Muscle layer of colon (tissue), 2 donors: ENCODE results near the gene MNS1.

Source experiments
- H3K27ac ChIP-seq: one replicate; pipeline ENCODE4 v1.7.0; 2013; ENCODE audit warnings: low read depth, mild to moderate bottlenecking, low read length, moderate library complexity
- H3K27me3 ChIP-seq, 2 donors: one replicate each; pipeline ENCODE4 v1.7.0; 2013; ENCODE audit warnings: low read length in 2 of 2, mild to moderate bottlenecking in 2 of 2; ENCODE audit not compliant: insufficient read depth in 2 of 2, control insufficient read depth in 1 of 2
- H3K36me3 ChIP-seq: one replicate; pipeline ENCODE4 v1.7.0; 2013; ENCODE audit warnings: mild to moderate bottlenecking, low read length; ENCODE audit not compliant: insufficient read depth
- H3K4me1 ChIP-seq: one replicate; pipeline ENCODE4 v1.7.0; 2013; ENCODE audit warnings: mild to moderate bottlenecking, low read length; ENCODE audit not compliant: insufficient read depth
- H3K4me3 ChIP-seq, 2 donors: one replicate each; pipeline ENCODE4 v1.7.0; 2013; ENCODE audit warnings: low read length in 2 of 2, low read depth in 1 of 2, mild to moderate bottlenecking in 1 of 2, moderate library complexity in 1 of 2
- H3K9ac ChIP-seq: one replicate; pipeline ENCODE4 v1.7.0; 2013; ENCODE audit warnings: low read length
- H3K9me3 ChIP-seq: one replicate; pipeline ENCODE4 v1.7.0; 2013; ENCODE audit warnings: mild to moderate bottlenecking, low read length
- donor health status: abdominal sarcoma.
- donor health status: Adenocarcinoma of cecum.

The MNS1 gene

GRCh38 chr15:56475351-56475750 lies 10.4 kb upstream of the MNS1 start:
- no peaks in the 10 kb centered on the region for H3K36me3 ChIP-seq
- no peak overlapping the region for H3K9ac ChIP-seq
- H3K4me1 ChIP-seq: no peaks in the 10 kb centered on the region
- H3K9me3 ChIP-seq: no peaks in the 10 kb centered on the region
- no peak overlapping the region for H3K4me3 ChIP-seq
- H3K27me3 ChIP-seq: no peaks in the 10 kb centered on the region
- no peak overlapping the region for H3K27ac ChIP-seq

- no peaks in the 10 kb centered on the region for H3K9me3 ChIP-seq
- no peak overlapping the region for H3K9ac ChIP-seq
- H3K27me3 ChIP-seq: no peaks in the 10 kb centered on the region
- H3K27ac ChIP-seq: no peak overlapping the region
- no peak overlapping the region for H3K4me3 ChIP-seq
- H3K36me3 ChIP-seq: no peaks in the 10 kb centered on the region
- no peaks in the 10 kb centered on the region for H3K4me1 ChIP-seq
These were observed 8.1 kb upstream of the MNS1 start for GRCh38 chr15:56473017-56473416.

GRCh38 chr15:56472278-56472677 lies 7.3 kb upstream of the MNS1 start:
- Histone ChIP-seq H3K9ac (no peak overlapping the region), H3K27ac (no peak overlapping the region), H3K9me3 (no peaks in the 10 kb centered on the region), H3K27me3 (no peaks in the 10 kb centered on the region), H3K36me3 (no peaks in the 10 kb centered on the region), H3K4me3 (no peak overlapping the region), H3K4me1 (no peaks in the 10 kb centered on the region)

GRCh38 chr15:56471440-56472069 lies 6.6 kb upstream of the MNS1 start:
- Histone ChIP-seq H3K36me3 (no peaks in the 10 kb centered on the region), H3K4me1 (no peaks in the 10 kb centered on the region), H3K27ac (no peak overlapping the region), H3K9me3 (no peaks in the 10 kb centered on the region), H3K27me3 (no peaks in the 10 kb centered on the region), H3K4me3 (no peak overlapping the region), H3K9ac (no peak overlapping the region)

- H3K9me3 ChIP-seq: no peaks in the 10 kb centered on the region
- no peaks in the 10 kb centered on the region for H3K27me3 ChIP-seq
- no peaks in the 10 kb centered on the region for H3K36me3 ChIP-seq
- H3K27ac ChIP-seq: no peak overlapping the region
- no peaks in the 10 kb centered on the region for H3K4me1 ChIP-seq
- no peak overlapping the region for H3K4me3 ChIP-seq
- no peak overlapping the region for H3K9ac ChIP-seq
These were observed 4.5 kb upstream of the MNS1 start for GRCh38 chr15:56469483-56469882.

GRCh38 chr15:56468401-56468800 lies 3.5 kb upstream of the MNS1 start:
- Histone ChIP-seq H3K27me3 (no peaks in the 10 kb centered on the region), H3K9ac (peak overlapping the region; percentile 18), H3K4me3 (peak overlapping the region in 1 of 2 donors; percentile 34), H3K27ac (no peak overlapping the region), H3K9me3 (no peaks in the 10 kb centered on the region), H3K4me1 (no peaks in the 10 kb centered on the region), H3K36me3 (no peaks in the 10 kb centered on the region)

- Histone ChIP-seq H3K9me3 (no peaks in the 10 kb centered on the region), H3K27ac (no peak overlapping the region), H3K4me1 (no peaks in the 10 kb centered on the region), H3K36me3 (no peaks in the 10 kb centered on the region), H3K9ac (no peak overlapping the region), H3K4me3 (no peak overlapping the region), H3K27me3 (no peaks in the 10 kb centered on the region)
These were observed 2.7 kb upstream of the MNS1 start for GRCh38 chr15:56467616-56468015.

GRCh38 chr15:56460947-56461346 lies 4.0 kb downstream of the MNS1 start:
- no peak overlapping the region for H3K27ac ChIP-seq
- H3K4me3 ChIP-seq: no peak overlapping the region
- no peaks in the 10 kb centered on the region for H3K36me3 ChIP-seq
- H3K4me1 ChIP-seq: no peaks in the 10 kb centered on the region
- no peak overlapping the region for H3K9ac ChIP-seq
- H3K27me3 ChIP-seq: no peaks in the 10 kb centered on the region
- no peaks in the 10 kb centered on the region for H3K9me3 ChIP-seq

GRCh38 chr15:56460071-56460470 lies 4.9 kb downstream of the MNS1 start:
- Histone ChIP-seq H3K36me3 (no peaks in the 10 kb centered on the region), H3K27me3 (no peaks in the 10 kb centered on the region)

GRCh38 chr15:56459096-56459495 lies 5.8 kb downstream of the MNS1 start:
- no peaks in the 10 kb centered on the region for H3K9me3 ChIP-seq
- no peaks in the 10 kb centered on the region for H3K27me3 ChIP-seq
- no peak overlapping the region for H3K9ac ChIP-seq
- H3K4me3 ChIP-seq: no peak overlapping the region
- H3K36me3 ChIP-seq: no peaks in the 10 kb centered on the region
- no peak overlapping the region for H3K27ac ChIP-seq
- H3K4me1 ChIP-seq: no peaks in the 10 kb centered on the region

More at GRCh38 chr15:56460071-56460470, 4.9 kb downstream of the MNS1 start:
- no peaks in the 10 kb centered on the region for H3K4me1 ChIP-seq
- no peak overlapping the region for H3K9ac ChIP-seq
- no peaks in the 10 kb centered on the region for H3K9me3 ChIP-seq
- H3K4me3 ChIP-seq: no peak overlapping the region
- no peak overlapping the region for H3K27ac ChIP-seq

GRCh38 chr15:56456229-56456628 lies 8.7 kb downstream of the MNS1 start:
- Histone ChIP-seq H3K27me3 (no peaks in the 10 kb centered on the region), H3K36me3 (no peaks in the 10 kb centered on the region), H3K4me1 (no peaks in the 10 kb centered on the region), H3K9me3 (no peaks in the 10 kb centered on the region), H3K4me3 (no peak overlapping the region), H3K9ac (no peak overlapping the region), H3K27ac (no peak overlapping the region)

GRCh38 chr15:56454836-56455235 lies 10.1 kb downstream of the MNS1 start:
- Histone ChIP-seq H3K9me3 (no peaks in the 10 kb centered on the region), H3K36me3 (no peaks in the 10 kb centered on the region), H3K27me3 (no peaks in the 10 kb centered on the region), H3K27ac (no peak overlapping the region), H3K9ac (no peak overlapping the region), H3K4me3 (no peak overlapping the region), H3K4me1 (no peaks in the 10 kb centered on the region)
